Measurements from ENCODE around the gene DNAH7. TPM values are rescaled to one million over a fixed set of nuclear protein-coding genes. Genes with fewer than 3 reads are reported as not detected.

The DNAH7 gene
- total RNA-seq, 1 experiment from 2014 or later, result 0.98 TPM

DNA sequence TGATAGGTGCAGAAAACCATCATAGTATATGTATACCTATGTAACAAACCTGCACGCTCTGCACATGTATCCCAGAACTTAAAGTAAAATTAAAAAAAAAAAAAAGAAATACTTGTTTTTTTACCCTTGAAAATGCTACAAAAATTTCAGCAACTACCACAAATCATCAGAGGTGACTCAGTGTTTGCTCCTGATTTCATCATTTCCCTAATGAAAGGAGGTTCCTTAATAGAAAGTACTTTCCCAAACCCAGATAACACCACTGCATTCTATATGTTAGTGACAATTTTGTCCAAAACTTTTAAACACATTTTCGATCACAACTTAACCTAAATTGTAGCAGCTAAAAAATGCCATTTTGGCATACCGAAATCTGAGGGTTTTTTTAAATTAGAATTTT, 248.3 kb downstream of the DNAH7 start:
- DNase-seq (ENCODE audit: unreplicated experiment), result peak; percentile 47
- no peaks in the 10 kb centered on the region for H3K36me3 Mint-ChIP-seq (ENCODE audit: insufficient read depth, unreplicated experiment)
- intact Hi-C loops (cut with micrococcal nuclease), result no loop called here
- TF ChIP-seq, protein P1, sequence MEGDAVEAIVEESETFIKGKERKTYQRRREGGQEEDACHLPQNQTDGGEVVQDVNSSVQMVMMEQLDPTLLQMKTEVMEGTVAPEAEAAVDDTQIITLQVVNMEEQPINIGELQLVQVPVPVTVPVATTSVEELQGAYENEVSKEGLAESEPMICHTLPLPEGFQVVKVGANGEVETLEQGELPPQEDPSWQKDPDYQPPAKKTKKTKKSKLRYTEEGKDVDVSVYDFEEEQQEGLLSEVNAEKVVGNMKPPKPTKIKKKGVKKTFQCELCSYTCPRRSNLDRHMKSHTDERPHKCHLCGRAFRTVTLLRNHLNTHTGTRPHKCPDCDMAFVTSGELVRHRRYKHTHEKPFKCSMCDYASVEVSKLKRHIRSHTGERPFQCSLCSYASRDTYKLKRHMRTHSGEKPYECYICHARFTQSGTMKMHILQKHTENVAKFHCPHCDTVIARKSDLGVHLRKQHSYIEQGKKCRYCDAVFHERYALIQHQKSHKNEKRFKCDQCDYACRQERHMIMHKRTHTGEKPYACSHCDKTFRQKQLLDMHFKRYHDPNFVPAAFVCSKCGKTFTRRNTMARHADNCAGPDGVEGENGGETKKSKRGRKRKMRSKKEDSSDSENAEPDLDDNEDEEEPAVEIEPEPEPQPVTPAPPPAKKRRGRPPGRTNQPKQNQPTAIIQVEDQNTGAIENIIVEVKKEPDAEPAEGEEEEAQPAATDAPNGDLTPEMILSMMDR (IDR thresholded peaks at IDR 0.05; ENCODE audit: unreplicated experiment), result no peak
- peaks cover 20% of the 10 kb centered on the region for H3K4me1 Mint-ChIP-seq (ENCODE audit: insufficient read depth, unreplicated experiment)
- H3K9me3 Mint-ChIP-seq (ENCODE audit: unreplicated experiment), result no peaks in the 10 kb centered on the region
- ChIA-PET CTCF (interaction anchor here (0.6 kb wide), 1 partner anchor 501 kb away, joined by 4 read pairs; no protein-coding TSS in a partner anchor), POLR2A (no interaction called here)
- H3K27me3 Mint-ChIP-seq (ENCODE audit: insufficient read depth, unreplicated experiment), result no peaks in the 10 kb centered on the region
- peak overlapping the region; percentile 32 for H3K27ac Mint-ChIP-seq (ENCODE audit: low read depth, unreplicated experiment)
- BruUV-seq (replicated peaks), result no TSS peak
- H3K4me3 Mint-ChIP-seq (ENCODE audit: unreplicated experiment), result no peak overlapping the region

GRCh38 chr2:195819276-195819675, 249.4 kb downstream of the DNAH7 start:
- no peak for DNase-seq (ENCODE audit: unreplicated experiment)

GRCh38 chr2:195818526-195818925, 250.1 kb downstream of the DNAH7 start:
- ChIA-PET POLR2A (no interaction called here), CTCF (interaction anchor here (0.7 kb wide), 1 partner anchor 1429 kb away, joined by 6 read pairs; no protein-coding TSS in a partner anchor)
- TF ChIP-seq, protein P1 (IDR thresholded peaks at IDR 0.05; ENCODE audit: unreplicated experiment), result no peak
- H3K4me3 Mint-ChIP-seq (ENCODE audit: unreplicated experiment), result no peak overlapping the region
- DNase-seq (ENCODE audit: unreplicated experiment), result no peak
- no peaks in the 10 kb centered on the region for H3K27me3 Mint-ChIP-seq (ENCODE audit: insufficient read depth, unreplicated experiment)
- H3K27ac Mint-ChIP-seq (ENCODE audit: low read depth, unreplicated experiment), result no peak overlapping the region
- no peaks in the 10 kb centered on the region for H3K36me3 Mint-ChIP-seq (ENCODE audit: insufficient read depth, unreplicated experiment)
- no peaks in the 10 kb centered on the region for H3K9me3 Mint-ChIP-seq (ENCODE audit: unreplicated experiment)
- intact Hi-C loops (cut with micrococcal nuclease), result no loop called here
- BruUV-seq (replicated peaks), result no TSS peak
- H3K4me1 Mint-ChIP-seq (ENCODE audit: insufficient read depth, unreplicated experiment), result peaks cover 20% of the 10 kb centered on the region

More at GRCh38 chr2:195819276-195819675, 249.4 kb downstream of the DNAH7 start:
- ChIA-PET CTCF (interaction anchor here (0.7 kb wide), 2 partner anchors 49 to 1430 kb away, joined by 4 to 6 read pairs; no protein-coding TSS in a partner anchor), POLR2A (no interaction called here)
- H3K9me3 Mint-ChIP-seq (ENCODE audit: unreplicated experiment), result no peaks in the 10 kb centered on the region
- TF ChIP-seq, protein P1 (IDR thresholded peaks at IDR 0.05; ENCODE audit: unreplicated experiment), result no peak
- H3K4me1 Mint-ChIP-seq (ENCODE audit: insufficient read depth, unreplicated experiment), result peaks cover 20% of the 10 kb centered on the region
- H3K4me3 Mint-ChIP-seq (ENCODE audit: unreplicated experiment), result no peak overlapping the region
- H3K27ac Mint-ChIP-seq (ENCODE audit: low read depth, unreplicated experiment), result peak overlapping the region; percentile 32
- BruUV-seq (replicated peaks), result no TSS peak
- no peaks in the 10 kb centered on the region for H3K36me3 Mint-ChIP-seq (ENCODE audit: insufficient read depth, unreplicated experiment)
- H3K27me3 Mint-ChIP-seq (ENCODE audit: insufficient read depth, unreplicated experiment), result no peaks in the 10 kb centered on the region
- intact Hi-C loops (cut with micrococcal nuclease), result no loop called here

- intact Hi-C loops (cut with micrococcal nuclease), result no loop called here
- TF ChIP-seq, protein P1 (IDR thresholded peaks at IDR 0.05; ENCODE audit: unreplicated experiment), result no peak
- no peak for DNase-seq (ENCODE audit: unreplicated experiment)
- H3K27ac Mint-ChIP-seq (ENCODE audit: low read depth, unreplicated experiment), result no peak overlapping the region
- H3K4me1 Mint-ChIP-seq (ENCODE audit: insufficient read depth, unreplicated experiment), result peaks cover 20% of the 10 kb centered on the region
- no peaks in the 10 kb centered on the region for H3K9me3 Mint-ChIP-seq (ENCODE audit: unreplicated experiment)
- H3K36me3 Mint-ChIP-seq (ENCODE audit: insufficient read depth, unreplicated experiment), result no peaks in the 10 kb centered on the region
- CTCF ChIA-PET, result no interaction called here
- H3K4me3 Mint-ChIP-seq (ENCODE audit: unreplicated experiment), result no peak overlapping the region
- POLR2A ChIA-PET, result no interaction called here
- H3K27me3 Mint-ChIP-seq (ENCODE audit: insufficient read depth, unreplicated experiment), result no peaks in the 10 kb centered on the region
- no TSS peak for BruUV-seq (replicated peaks)
These were observed 250.5 kb downstream of the DNAH7 start for GRCh38 chr2:195818106-195818505.

Measured in MCF 10A (cell line).